Measurements from ENCODE around the gene SERAC1. TPM values are rescaled to one million over a fixed set of nuclear protein-coding genes. Genes with fewer than 3 reads are reported as not detected.

SERAC1 gene
- total and polyA plus RNA-seq, 2 donors (not counting 1 experiment from before 2014, with no cell fraction given) = 1.9 to 5.8 TPM

DNA sequence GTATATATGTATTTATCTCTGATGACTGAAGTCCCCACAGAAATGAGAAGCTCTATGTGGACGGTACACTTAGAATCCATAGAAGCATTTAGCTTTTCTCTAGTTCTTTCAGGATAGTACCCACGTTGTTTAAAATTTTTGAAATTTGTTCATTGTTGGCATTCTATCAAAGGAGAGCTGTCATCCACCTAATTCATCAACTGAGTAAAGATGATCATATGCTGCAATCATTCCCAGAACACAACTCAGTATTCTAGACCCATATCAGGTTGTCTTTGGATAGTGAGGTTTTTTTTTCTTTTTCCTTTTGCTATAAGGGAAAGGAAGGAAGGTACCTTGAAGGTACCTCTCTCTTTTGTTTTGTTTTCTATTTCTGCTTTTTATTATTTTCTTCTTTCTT lies 9.3 kb downstream of the SERAC1 start:
- Histone ChIP-seq H3K4me1 (ENCODE audit: control insufficient read depth in 2 of 2, insufficient read depth in 2 of 2, low read length in 2 of 2) (no peaks in the 10 kb centered on the region), H3K4me3 (ENCODE audit: control extremely low read depth in 1 of 5, extremely low read depth in 1 of 5, insufficient read depth in 1 of 5, low read depth in 2 of 5, low read length in 4 of 5) (no peak overlapping the region), H3K79me2 (ENCODE audit: control insufficient read depth, insufficient read depth, low read length) (no peaks in the 10 kb centered on the region), H3K4me2 (replicated peaks; ENCODE audit: low read depth, low read length, poor library complexity, severe bottlenecking) (no peak overlapping the region), H3K27me3 (replicated peaks in 1 of 4; ENCODE audit: control extremely low read depth in 1 of 4, control insufficient read depth in 3 of 4, insufficient read depth in 4 of 4, low read length in 3 of 4) (no peaks in the 10 kb centered on the region), H2AFZ (ENCODE audit: insufficient read depth, low read depth, low read length, poor library complexity, severe bottlenecking) (no peak overlapping the region), H3K9ac (ENCODE audit: low read length) (no peak overlapping the region), H3K36me3 (replicated peaks in 1 of 2; ENCODE audit: control extremely low read depth in 1 of 2, control insufficient read depth in 1 of 2, extremely low read depth in 1 of 2, insufficient read depth in 2 of 2, low read length in 1 of 2) (peaks cover 0 to 4% of the 10 kb centered on the region in 2 experiments), H3K9me3 (ENCODE audit: control extremely low read depth in 1 of 3, control insufficient read depth in 2 of 3, insufficient read depth in 1 of 3, low read length in 2 of 3) (no peaks in the 10 kb centered on the region), H3K27ac (ENCODE audit: low read length in 2 of 2) (no peak overlapping the region), H4K20me1 (ENCODE audit: control insufficient read depth, insufficient read depth, low read length, poor library complexity, severe bottlenecking) (no peaks in the 10 kb centered on the region)
- Mint-ChIP-seq H3K27ac (no peak overlapping the region), H3K4me1 (peaks cover 2% of the 10 kb centered on the region), H3K27me3 (no peaks in the 10 kb centered on the region), H3K4me3 (no peak overlapping the region), H3K9me3 (ENCODE audit: insufficient read depth) (no peaks in the 10 kb centered on the region)
- CTCF ChIA-PET = no interaction called here
- intact Hi-C loops (cut with micrococcal nuclease) = no loop called here
- TF ChIP-seq, protein P1, sequence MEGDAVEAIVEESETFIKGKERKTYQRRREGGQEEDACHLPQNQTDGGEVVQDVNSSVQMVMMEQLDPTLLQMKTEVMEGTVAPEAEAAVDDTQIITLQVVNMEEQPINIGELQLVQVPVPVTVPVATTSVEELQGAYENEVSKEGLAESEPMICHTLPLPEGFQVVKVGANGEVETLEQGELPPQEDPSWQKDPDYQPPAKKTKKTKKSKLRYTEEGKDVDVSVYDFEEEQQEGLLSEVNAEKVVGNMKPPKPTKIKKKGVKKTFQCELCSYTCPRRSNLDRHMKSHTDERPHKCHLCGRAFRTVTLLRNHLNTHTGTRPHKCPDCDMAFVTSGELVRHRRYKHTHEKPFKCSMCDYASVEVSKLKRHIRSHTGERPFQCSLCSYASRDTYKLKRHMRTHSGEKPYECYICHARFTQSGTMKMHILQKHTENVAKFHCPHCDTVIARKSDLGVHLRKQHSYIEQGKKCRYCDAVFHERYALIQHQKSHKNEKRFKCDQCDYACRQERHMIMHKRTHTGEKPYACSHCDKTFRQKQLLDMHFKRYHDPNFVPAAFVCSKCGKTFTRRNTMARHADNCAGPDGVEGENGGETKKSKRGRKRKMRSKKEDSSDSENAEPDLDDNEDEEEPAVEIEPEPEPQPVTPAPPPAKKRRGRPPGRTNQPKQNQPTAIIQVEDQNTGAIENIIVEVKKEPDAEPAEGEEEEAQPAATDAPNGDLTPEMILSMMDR (IDR thresholded peaks at IDR 0.05) = no peak
- no peak for TF ChIP-seq EZH2 (IDR thresholded peaks at IDR 0.05; ENCODE audit: borderline replicate concordance, insufficient read depth, low read depth, low read length, poor library complexity, severe bottlenecking)
- POLR2A ChIA-PET = no interaction called here
- no peak for ATAC-seq (ENCODE audit: low read depth)
- DNase-seq = no peak
- WGBS (ENCODE audit: insufficient coverage) = no CpG with 5 or more reads among the region's 2 CpGs

DNA sequence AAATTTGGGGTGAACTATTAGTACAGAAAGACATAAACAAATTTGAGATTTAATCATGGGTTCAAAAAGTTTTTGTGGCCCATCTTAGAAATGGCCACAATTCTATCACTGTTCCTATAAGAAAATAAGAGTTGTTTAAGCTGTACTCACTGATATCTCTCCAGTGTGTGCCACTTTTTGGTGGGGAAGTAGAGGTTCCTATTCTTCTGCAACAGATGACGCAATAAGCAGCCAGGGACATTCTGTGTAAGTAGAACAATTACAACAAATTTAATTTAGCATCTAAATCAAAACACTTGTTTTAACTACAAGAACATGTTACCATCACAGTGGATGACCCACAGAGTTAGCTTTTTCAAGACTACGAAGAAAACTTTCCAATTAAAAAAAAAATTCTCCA lies 9.9 kb downstream of the SERAC1 start:
- no peak overlapping the region for H3K27ac Mint-ChIP-seq
- H3K9me3 ChIP-seq (ENCODE audit: control extremely low read depth in 1 of 3, control insufficient read depth in 2 of 3, insufficient read depth in 1 of 3, low read length in 2 of 3) = no peaks in the 10 kb centered on the region
- no peak overlapping the region for H2AFZ ChIP-seq (ENCODE audit: insufficient read depth, low read depth, low read length, poor library complexity, severe bottlenecking)
- no peaks in the 10 kb centered on the region for H3K4me1 ChIP-seq (ENCODE audit: control insufficient read depth in 2 of 2, insufficient read depth in 2 of 2, low read length in 2 of 2)
- no peaks in the 10 kb centered on the region for H3K79me2 ChIP-seq (ENCODE audit: control insufficient read depth, insufficient read depth, low read length)
- no CpG with 5 or more reads among the region's 2 CpGs for WGBS (ENCODE audit: insufficient coverage)
- H3K36me3 ChIP-seq (replicated peaks in 1 of 2; ENCODE audit: control extremely low read depth in 1 of 2, control insufficient read depth in 1 of 2, extremely low read depth in 1 of 2, insufficient read depth in 2 of 2, low read length in 1 of 2) = peaks cover 0 to 4% of the 10 kb centered on the region in 2 experiments
- ChIA-PET CTCF (interaction anchor here (0.8 kb wide), 1 partner anchor 692 kb away, joined by 3 read pairs; no protein-coding TSS in a partner anchor), POLR2A (no interaction called here)
- TF ChIP-seq, protein P1 (IDR thresholded peaks at IDR 0.05) = no peak
- TF ChIP-seq EZH2 (IDR thresholded peaks at IDR 0.05; ENCODE audit: borderline replicate concordance, insufficient read depth, low read depth, low read length, poor library complexity, severe bottlenecking) = no peak
- intact Hi-C loops (cut with micrococcal nuclease) = no loop called here
- no peaks in the 10 kb centered on the region for H4K20me1 ChIP-seq (ENCODE audit: control insufficient read depth, insufficient read depth, low read length, poor library complexity, severe bottlenecking)
- H3K27me3 ChIP-seq (replicated peaks in 1 of 4; ENCODE audit: control extremely low read depth in 1 of 4, control insufficient read depth in 3 of 4, insufficient read depth in 4 of 4, low read length in 3 of 4) = no peaks in the 10 kb centered on the region
- no peaks in the 10 kb centered on the region for H3K27me3 Mint-ChIP-seq
- ATAC-seq (ENCODE audit: low read depth) (no peak), DNase-seq (no peak)
- no peak overlapping the region for H3K9ac ChIP-seq (ENCODE audit: low read length)
- no peak overlapping the region for H3K4me3 Mint-ChIP-seq
- H3K27ac ChIP-seq (ENCODE audit: low read length in 2 of 2) = no peak overlapping the region
- H3K4me3 ChIP-seq (ENCODE audit: control extremely low read depth in 1 of 5, extremely low read depth in 1 of 5, insufficient read depth in 1 of 5, low read depth in 2 of 5, low read length in 4 of 5) = no peak overlapping the region
- H3K9me3 Mint-ChIP-seq (ENCODE audit: insufficient read depth) = no peaks in the 10 kb centered on the region
- H3K4me2 ChIP-seq (replicated peaks; ENCODE audit: low read depth, low read length, poor library complexity, severe bottlenecking) = no peak overlapping the region
- H3K4me1 Mint-ChIP-seq = peaks cover 2% of the 10 kb centered on the region

Data from B cell (primary cell).